HCT116 (cell line): ENCODE results near the gene DNMT3B.

Source experiments
- CBX3 ChIP-seq: IDR thresholded peaks from 2 replicates; pipeline ENCODE4 v1.6.1; 2012; ENCODE audit warnings: low read depth
- CTCF ChIP-seq, 3 experiments: fragments of 200-600 bp in 1 of 3; sonication (generic) in 1 of 3; IDR thresholded peaks in 2 of 3; conservative IDR thresholded peaks in 1 of 3; 2 replicates each; pipeline ENCODE4 v1.5.1; 2012 to 2017; ENCODE audit warnings: low read depth in 2 of 3, low read length in 2 of 3, antibody characterized with exemption in 1 of 3, borderline replicate concordance in 1 of 3, control low read depth in 1 of 3, mild to moderate bottlenecking in 1 of 3, mixed read lengths in 1 of 3, mixed run types in 1 of 3, moderate library complexity in 1 of 3; ENCODE audit not compliant: insufficient read depth in 1 of 3
- ELF1 ChIP-seq: IDR thresholded peaks from 2 replicates; pipeline ENCODE4 v1.6.1; 2012; ENCODE audit warnings: low read depth, borderline replicate concordance
- EZH2 ChIP-seq: fragments of 200-600 bp; sonication (generic); IDR thresholded peaks from 2 replicates; pipeline ENCODE4 v1.6.1; 2017; ENCODE audit warnings: antibody characterized with exemption, mixed run types
- FOSL1 ChIP-seq: IDR thresholded peaks from 2 replicates; pipeline ENCODE4 v1.6.1; 2012; ENCODE audit warnings: low read depth
- MAX ChIP-seq: IDR thresholded peaks from 2 replicates; pipeline ENCODE4 v1.6.1; 2012
- POLR2A ChIP-seq: IDR thresholded peaks from 2 replicates; pipeline ENCODE4 v1.7.0; 2011; ENCODE audit warnings: borderline replicate concordance; ENCODE audit not compliant: insufficient read depth, insufficient read length; ENCODE audit errors: extremely low read depth
- POLR2AphosphoS5 ChIP-seq: IDR thresholded peaks from 2 replicates; pipeline ENCODE4 v1.6.1; 2011; ENCODE audit warnings: mild to moderate bottlenecking, low read depth, low read length, moderate library complexity
- REST ChIP-seq: IDR thresholded peaks from 2 replicates; pipeline ENCODE4 v1.6.1; 2012; ENCODE audit warnings: low read depth
- SP1 ChIP-seq: IDR thresholded peaks from 2 replicates; pipeline ENCODE4 v1.6.1; 2012; ENCODE audit warnings: low read depth
- ZFX ChIP-seq: fragments of 450-650 bp; IDR thresholded peaks from 2 replicates; pipeline ENCODE4 v1.6.1; 2017
- ZNF274 ChIP-seq: fragments of 200-500 bp; sonication (Bioruptor generic); IDR thresholded peaks from 2 replicates; pipeline ENCODE4 v1.6.1; 2014; ENCODE audit warnings: mild to moderate bottlenecking, low read depth, low read length, inconsistent platforms

GRCh38 chr20:32806356-32806755, 44.2 kb downstream of the DNMT3B start:
- TF ChIP-seq CTCF (IDR thresholded peaks at IDR 0.05 in 2 of 3, conservative IDR thresholded peaks at IDR 0.05 in 1 of 3; ENCODE audit: borderline replicate concordance in 1 of 3, insufficient read depth in 1 of 3, low read depth in 2 of 3, low read length in 2 of 3) (no peak), POLR2A (no peak), FOSL1 (no peak), REST (no peak), SP1 (no peak), MAX (no peak), POLR2AphosphoS5 (no peak), ELF1 (no peak), ZFX (no peak), CBX3 (no peak), ZNF274 (no peak), EZH2 (no peak)
